Measurements from ENCODE around the gene GALNT17.

Gene GALNT17

DNA sequence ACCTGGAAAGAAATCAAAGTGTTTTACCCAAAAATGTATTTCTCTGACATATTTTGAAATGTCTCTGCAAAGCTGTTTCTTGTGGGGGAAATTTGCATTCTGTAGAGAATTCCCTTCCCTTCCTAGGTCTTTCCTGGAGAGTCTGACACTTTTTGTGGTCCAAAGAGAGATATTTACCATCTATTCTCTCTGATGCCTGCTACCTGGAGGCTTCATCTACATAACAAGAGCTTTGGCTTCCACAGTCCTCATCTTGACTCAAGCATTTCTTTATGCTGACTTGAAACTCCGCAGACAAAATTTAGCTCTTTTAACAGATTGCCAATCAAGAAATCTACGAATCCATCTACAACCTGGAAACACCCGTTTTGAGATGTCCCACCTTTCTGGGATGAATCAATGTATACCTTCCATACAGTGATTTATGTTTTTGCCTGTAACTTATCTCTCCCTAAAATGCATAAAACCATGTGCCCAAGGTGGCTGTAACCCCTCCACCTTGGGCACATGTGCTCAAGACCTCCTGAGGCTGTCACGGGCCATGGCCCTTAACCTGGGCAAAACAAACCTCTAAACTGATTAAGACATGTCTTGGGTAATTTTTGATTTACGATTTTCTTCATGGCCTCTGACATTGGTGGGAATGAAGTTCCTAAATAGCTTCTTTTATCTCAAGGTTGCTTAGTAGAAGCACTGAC, 334.7 kb downstream of the GALNT17 start:
- no peak for DNase-seq

DNA sequence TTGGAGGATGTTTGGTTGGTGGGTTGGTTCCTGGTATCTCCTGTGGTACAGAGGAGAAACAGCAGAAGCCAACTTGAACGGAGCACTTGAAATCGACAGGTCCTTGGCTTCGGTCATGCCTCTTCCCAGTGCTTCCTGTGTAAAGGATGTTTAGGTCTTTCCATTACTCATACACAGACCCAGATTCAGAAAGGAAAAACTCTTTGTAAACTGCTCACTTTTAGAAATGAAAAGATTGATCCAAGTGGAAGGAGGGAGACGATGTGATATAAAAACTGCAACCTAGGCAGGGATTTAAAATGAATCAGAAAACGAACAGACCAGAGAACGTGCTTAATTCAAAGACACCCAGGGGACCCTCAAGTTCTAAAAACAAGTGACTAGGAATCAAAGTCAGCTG, 338.4 kb downstream of the GALNT17 start:
- no peak for DNase-seq

DNA sequence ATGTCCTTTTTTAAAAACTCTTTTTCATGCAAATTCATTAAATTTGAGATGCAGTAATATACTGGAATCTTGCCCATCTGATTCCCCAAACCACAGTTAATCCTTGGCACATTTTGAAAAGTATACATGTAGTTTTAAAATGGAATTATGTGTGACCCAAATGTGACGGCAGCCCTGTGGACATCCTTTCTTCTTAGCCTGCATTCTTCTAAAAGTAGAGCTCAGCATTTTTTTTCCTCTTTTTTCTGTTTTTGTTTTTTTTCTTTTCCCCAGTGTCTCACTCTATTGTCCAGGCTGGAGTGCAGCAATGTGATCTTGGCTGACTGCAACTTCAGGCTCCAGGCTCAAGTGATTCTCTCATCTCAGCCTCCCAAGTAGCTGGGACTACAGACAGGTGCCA, 338.9 kb downstream of the GALNT17 start:
- no peak for DNase-seq

DNA sequence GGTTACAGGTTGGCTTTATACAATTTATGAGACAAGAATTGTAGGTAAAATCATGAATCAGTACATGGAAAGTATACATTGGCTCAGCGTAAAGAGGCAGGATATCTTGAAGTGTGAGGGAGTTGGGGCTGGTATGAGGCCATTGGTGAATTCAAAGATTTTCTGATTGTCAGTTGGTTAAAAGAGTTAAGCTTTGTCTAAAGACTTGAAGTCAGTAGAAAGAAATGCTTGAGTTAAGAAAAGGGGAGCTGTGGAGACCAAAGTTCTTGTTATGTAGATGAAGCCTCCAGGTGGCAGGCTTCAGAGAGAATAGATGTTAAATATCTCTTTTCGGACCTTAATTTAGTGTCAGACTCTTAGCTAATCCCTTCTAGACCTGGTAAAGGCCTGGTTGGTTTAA, 341.0 kb downstream of the GALNT17 start:
- DNase-seq: no peak

DNA sequence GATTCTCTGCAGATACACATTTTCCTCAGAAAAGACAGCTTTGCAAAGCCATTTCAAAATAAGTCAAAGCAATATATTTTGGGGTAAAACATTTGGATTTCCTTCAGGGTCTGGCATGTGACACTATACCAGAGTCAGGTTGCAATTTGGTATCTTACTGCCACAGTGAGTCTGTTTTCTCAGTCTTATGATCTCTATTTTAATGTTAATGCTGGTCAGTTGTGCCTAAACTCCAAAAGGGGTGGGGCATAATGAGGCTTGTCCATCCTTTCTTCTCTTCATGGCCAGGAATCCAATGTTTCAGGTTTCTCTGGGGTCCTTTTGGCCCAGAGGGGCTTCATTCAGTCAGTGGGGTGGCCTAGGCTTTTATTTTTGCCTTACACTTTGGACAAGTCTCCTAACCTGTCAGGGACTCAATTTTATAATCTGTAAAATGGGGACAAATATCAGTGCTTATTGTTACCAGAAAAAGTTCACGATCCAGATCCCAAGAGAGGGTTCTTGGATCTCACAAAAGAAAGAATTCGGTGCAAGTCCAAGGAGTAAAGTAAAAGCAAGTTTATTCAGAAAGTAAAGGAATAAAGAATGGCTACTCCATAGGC, 341.5 kb downstream of the GALNT17 start:
- no peak for DNase-seq

DNA sequence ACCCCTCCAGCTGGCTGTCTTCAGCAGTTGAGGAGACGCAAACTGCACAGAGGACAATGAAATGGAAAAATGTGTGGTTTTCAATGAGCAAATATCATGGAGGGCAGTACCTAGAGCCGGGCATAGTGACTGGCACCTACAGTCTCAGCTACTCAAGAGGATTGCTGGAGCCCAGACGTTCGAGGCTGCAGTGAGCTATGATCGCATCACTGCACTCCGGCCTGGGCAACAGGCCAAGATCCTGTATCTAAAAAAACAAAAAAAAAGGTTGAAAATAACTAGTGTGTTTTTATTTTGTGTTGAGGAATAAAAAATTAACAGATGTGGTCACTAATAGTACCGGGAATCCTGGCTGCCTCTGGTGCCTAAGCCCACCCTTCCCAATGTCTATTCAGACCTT, 345.5 kb downstream of the GALNT17 start:
- no peak for DNase-seq

DNA sequence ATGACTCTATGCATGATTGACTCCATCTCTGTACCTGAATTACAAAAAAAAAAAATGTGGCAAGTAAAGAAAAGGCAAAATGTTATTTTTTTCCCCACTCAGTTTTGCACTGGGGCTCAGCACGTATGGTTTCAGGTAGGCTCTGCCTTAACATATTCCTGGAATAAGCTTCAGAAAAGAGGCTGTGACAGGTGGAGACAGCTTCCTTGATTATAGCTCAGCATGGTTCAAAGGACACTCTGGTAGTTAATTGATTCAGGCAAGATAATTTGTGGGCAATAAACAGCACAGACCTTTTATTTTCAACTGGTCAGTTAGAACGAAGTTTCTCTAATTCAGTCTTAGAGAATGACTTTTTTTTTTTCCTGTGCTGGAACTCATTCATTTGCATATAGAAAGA, 347.3 kb downstream of the GALNT17 start:
- DNase-seq: no peak

DNA sequence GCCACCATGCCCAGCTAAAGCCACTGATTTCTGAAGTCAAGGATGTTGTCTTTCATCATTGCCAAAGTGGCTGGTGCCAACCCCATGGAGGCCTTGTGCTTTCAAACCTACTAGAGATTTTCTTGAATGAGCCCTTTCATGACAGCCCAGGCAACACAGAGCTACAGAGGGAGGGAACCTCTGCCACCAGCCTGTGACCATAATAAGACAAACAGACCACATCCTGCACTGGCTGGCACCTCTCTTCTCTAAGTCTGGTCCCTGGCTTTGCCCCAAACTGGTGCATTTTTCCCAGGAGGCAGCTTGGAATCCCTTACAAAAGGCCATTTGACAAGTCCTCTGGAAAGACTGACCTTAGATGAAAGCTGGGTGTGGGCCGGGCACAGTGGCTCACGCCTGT, 348.8 kb downstream of the GALNT17 start:
- no peak for DNase-seq

DNA sequence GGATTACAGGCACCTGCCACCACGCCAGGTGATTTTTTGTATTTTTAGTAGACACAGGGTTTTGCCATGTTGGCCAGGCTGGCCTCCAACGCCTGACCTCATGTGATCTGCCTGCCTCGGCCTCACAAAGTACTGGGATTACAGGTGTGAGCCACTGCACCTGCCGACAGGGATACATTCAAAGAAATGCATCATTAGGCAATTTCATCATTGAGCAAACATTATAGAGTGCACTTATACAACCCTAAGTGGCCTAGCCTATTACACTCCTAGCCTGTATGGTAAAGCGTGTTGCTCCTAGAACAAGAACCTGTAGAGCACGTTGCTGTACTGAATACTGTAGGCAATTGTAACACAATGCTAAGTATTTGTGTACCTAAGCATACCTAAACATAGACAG, 350.3 kb downstream of the GALNT17 start:
- no peak for DNase-seq

DNA sequence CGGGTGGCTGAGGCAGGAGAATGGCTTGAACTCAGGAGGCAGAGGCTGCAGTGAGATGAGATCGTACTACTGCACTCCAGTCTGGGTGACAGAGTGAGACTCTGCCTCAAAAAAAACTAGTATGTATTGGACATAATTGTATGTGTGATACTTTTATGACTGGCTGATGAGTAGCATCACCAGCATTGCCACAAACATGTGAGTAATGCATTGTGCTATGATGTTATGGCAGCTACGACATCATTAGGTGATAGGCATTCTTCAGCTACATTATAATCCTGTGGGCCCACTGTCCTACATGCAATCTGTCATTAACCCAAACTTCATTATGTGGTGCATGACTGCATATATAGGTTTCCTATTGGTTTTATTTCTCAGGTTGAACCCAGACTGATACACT, 352.4 kb downstream of the GALNT17 start:
- DNase-seq: no peak

DNA sequence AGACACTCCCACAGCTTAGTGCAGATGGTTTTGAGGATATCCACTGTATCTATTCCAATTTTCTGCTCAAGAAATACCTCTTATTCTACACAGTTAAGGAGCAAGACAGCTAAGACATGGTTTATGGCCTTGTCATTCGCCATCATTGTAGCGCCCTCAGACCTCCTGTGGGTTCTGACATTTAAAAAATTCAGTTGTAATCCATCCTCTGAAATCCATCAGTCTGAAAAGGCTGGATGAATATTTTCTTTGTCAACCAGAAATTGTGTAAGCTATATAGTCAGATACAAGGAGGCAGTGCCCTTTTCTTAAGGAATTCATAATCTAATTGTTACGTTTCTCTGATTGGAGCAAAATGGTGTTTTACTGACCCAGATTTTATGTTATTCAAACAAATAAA, 353.6 kb downstream of the GALNT17 start:
- no peak for DNase-seq

DNA sequence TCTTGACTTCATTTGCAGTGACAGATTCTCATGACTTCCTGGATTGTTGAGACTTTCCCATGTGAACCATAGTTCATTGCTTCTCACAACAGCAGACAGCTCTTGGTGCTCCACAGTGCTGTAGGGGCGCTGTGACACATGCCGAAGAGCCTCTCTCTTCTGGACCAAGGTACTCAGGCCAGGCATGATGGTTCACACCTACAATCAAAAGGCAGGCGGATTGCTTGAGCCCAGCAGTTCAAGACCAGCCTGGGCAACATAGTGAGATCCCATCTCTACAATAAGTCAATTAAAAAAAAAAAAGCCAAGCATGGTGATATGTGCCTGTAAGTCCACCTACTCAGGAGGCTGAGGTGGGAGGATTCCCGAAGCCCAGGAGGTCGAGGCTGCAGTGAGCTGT, 354.5 kb downstream of the GALNT17 start:
- no peak for DNase-seq

DNA sequence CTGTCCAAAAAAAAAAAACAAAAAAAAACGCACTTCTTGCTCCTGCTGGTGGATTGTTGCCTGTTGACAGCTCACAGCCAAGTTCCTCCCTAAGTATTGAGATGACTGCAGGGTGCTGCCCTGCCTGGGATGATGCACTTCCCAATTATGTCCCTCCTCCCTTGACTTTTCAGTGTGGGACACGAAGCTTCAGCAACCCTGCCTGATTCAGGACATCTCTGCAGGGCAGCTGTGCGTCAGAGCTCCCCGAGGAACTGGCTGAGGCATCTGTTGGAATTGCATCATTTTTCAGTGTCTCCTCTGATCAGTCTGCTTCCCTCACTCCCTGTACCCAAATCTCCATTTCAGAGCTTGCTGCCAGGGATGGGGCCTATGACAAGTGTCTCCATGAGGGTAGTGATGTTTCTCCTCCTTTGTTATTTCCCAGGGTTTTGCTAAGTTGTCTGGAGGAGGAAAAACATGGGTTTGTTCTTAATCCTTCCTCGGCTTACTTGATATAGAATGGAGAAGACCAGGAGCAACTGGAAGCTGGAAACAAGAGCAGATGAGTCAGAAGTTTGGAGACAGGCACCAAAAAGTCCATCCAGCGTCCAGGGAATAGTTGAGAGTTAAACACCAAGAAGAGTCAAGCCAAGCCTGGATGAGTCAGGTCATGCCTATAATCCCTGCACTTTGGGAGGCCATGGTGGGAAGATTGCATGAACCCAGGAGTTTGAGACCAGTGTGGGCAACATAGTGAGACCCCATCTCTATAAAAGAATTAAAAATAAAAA, 355.1 kb downstream of the GALNT17 start:
- DNase-seq: no peak

DNA sequence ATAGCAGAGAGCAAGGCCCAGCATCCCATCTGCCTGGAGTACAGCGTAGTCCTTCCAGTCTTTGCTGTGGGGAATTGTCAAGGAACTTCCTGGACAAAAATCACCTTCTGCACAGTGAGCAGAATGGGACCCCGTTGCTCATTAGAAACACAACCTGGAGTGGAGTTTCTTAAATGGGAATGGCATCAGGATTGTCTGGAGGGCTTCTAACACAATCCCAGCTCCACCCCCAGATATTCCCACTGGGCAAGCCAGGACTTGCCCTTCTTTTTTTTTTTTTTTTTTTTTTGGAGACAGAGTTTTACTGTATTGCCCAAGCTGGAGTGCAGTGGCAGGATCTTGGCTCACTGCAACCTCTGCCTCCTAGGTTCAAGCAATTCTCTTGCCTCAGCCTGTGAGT, 356.4 kb downstream of the GALNT17 start:
- no peak for DNase-seq

DNA sequence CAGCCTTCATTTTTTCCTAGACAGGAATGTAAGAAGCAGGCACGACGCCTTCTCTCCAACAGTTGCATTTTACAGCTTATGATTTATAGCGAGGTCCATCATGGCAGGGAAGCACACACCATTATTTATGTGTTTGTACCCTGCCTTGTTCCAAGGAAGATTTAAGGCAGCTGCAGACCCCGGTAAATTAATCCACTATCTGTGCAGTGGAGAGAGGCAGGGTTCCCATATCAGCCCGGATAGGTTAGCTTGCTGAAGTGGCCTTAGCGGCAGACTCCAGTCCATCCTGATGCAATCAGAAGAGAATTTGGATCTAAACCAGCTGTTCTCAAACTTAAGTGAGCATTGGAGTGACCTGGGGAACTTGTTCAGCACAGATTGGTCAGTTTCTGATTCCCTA, 359.4 kb downstream of the GALNT17 start:
- DNase-seq: no peak

DNA sequence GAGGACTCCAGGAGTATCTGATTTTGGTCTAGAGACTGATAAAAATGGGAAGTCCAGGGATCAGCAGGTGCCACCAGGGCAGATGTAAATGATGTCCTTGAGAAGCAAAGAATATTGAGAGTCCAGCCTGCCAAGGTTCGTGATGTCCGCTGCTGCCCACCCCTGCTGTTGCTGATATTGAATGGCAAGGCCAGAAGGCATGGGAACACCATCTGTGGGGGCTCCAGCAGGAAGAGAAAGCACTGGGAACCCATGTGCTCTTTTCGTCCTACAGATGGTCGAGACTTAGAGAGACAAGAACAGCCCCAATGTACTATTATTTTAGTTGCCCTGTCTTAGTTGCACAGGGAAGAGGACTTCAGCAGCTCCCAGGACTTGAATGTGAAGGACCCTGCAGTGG, 363.9 kb downstream of the GALNT17 start:
- DNase-seq: no peak

DNA sequence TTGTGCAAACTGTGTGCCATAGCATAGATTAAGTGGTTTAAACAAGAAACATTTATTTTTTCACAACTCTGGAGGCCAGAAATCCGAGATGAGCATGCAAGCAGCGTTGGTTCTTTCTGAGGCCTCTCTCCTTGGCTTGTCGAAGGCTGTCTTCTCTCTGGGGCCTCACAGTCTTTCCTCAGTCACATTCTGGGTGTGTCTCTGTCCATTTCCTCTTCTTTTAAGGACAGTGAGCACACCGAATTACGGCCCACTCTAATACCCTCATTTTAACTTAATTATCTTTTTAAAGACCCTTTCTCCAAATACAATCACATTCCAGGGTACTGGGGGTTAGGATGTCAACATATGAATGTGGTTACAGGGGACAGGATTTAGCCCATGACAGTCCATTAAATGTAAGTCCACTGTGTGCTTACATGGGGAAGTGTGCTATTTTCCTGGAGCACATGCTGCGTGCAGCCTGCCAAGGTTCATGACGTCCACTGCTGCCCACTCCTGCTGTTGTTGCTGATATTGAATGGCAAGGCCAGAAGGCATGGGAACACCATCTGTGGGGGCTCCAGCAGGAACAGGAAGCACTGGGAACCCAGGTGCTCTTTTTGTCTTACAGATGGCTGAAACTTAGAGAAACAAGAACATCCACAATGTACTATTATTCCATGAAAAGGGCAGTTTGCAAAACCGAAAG, 365.5 kb downstream of the GALNT17 start:
- DNase-seq: no peak

DNA sequence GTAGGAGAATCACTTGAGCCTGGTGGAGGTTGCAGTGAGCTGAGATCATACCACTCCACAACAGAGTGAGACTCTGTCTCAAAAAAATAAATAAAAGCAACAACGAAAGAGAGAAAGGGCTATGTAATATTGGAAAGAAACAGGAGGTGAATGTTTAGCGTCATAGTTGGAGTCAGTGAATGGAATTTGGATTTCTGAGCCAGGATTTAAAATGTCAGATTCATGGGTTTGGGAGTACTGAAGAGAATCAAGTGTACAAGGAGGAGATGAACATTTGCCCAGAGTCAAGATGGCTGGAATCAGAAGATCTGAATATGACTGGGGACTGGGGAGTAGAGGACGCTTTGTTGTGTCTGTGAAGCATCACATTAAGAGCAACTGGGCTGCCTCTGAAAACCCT, 366.4 kb downstream of the GALNT17 start:
- DNase-seq: no peak

DNA sequence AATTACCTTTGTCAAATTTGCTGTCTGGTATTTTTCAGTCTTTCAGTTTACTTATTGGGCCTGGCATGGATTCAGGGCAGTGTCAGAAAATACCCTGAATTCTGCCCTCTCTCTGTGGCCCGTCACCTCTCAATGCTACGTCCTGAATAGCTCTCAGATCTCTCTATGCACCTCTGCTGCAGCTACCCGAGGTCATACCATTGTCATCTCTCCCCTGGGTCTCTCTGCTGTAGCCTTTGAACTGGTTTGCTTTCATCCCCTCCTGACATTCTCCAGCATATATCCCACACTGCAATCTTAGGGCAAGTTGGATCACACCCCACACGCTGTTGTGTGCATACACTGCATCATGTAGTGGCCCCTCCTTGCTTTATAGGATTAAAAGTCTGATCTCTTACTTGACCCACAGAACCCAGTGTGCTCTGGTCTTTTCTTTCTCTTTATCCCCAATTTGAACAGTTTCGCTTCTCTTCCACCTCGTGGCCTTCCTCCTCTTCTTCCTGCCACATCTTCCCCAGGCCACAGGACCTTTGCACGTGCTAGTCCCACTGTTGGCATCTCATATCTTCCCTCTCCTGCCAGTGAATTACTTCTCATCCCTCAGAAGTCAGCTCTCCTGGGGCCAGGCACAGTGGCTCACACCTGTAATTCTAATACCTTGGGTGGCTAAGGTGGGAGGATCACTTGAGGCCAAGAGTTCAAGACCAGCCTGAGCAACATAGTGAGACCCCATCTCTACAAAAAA, 372.9 kb downstream of the GALNT17 start:
- no peak for DNase-seq

DNA sequence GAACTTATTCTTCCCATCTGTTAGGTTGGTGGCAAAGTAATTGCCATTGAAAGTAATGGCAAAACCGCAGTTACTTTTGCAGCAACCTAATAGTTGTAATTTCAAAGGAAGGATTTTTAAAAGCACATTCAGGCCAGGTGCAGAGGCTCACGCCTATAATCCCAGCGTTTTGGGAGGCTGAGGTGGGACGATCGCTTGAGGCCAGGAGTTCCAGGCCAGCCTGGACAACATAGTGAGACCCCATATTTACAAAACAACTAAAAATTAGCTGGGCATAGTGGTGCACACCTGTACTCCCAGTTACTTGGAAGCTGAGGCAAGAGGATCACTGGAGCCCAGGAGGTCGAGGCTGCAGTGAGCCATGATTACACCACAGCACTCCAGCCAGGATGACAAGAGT, 374.9 kb downstream of the GALNT17 start:
- DNase-seq: no peak

DNA sequence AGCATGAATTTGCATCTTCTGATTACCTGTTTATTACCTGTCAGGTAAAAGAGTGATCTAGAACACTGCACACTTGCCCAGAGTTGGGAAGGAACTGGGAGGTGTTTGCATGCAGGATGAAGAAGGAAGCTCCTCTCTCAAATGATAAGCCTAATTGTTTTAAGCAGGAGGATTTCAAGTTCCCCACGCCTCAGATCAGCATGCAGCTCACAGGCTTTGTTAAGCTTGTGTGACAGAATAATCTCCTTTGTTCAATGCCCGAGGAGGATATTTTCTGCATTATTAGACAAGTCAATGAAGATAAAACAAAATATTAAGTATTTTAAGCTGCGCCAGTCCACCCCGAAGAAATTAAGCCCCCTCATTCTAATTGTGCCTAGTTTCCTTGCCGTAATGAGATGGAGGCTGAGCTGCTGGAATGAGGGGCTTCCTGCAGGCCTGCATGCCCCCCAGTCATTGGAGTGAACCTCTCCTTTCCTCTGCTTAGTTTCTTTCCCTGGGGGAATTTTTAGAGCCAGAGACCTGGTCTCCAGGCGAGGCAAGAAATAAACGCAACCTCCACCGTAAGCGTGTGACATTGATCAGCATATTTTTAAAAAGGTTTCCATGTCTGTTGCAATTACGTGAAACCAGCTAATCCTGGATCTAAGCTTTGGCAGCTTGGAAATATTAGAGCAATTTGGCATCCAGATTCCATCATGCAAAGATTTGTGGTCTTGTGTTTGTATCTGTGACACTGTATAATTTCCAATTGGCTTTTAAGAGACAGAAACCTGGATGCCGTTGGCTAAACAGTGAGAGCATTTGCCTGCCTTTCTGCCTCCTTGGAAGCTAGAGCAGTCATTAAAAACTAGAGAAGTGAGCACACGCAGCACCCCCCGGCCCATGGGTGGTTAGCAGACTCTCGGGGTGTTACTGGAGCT, 376.0 kb downstream of the GALNT17 start:
- no peak for DNase-seq

DNA sequence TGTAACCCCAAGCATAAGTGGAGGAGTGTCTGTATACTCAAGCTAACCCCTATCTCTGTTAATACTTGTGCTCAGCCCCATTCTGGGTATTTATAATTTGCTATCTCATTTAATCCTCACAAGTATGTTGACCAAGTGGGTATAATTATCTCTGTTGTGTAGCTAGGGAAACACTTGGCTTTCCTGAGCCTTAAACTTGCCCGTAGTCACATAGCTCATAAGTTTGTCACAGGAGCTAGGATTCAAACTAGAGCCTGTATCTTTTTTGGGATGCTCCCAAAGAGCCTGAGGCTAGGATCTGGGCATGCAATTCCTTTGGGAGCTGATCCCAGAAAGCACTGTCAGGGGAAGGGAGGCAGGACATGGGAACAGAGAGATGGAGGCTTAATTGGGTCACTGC, 377.4 kb downstream of the GALNT17 start:
- DNase-seq: no peak
